SKM-1 (cell line): Measurements from ENCODE around the gene POLD1.

Source experiments
- DNase-seq: peaks from one replicate; lab custom pipeline; 2025; ENCODE audit not compliant: unreplicated experiment; lab: John Stamatoyannopoulos, UW

POLD1 gene

DNA sequence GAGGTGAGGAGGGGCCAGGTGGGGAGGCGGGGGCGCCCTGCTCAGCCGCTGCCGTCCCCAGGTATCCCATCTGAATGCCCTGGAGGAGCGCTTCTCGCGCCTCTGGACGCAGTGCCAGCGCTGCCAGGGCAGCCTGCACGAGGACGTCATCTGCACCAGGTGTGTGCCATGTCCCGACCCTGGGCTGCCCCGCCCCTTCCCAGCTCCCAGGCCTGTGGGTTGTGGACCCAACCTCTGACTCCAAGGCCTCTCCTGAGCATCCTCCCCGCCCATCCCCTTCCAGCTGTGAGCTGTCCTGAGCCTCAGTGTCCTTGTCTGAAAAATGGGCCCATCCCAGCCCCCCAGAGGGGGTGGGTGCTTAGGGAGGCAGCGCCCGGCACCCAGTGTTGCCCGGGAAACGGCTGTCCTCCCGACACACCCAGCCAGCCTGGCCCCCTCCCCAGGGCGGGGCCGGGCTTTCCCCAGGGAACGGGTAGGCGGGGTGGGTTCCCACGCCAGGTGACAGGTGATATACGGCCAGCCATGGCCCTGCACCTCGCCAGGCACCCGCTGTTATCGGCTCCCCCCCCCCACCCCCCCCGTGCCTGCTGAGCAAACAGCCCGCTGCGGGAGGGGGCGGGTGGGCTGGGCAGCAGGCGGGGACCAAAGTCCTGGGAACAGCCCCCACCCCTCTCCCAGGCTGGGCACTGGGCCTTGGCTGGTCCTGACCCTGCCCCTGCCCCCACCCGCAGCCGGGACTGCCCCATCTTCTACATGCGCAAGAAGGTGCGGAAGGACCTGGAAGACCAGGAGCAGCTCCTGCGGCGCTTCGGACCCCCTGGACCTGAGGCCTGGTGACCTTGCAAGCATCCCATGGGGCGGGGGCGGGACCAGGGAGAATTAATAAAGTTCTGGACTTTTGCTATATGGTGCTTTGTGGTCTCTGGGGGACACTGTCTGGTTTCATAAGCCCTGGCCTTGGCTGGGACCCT is 33.2 kb downstream of the POLD1 start:
- no peak for DNase-seq

DNA sequence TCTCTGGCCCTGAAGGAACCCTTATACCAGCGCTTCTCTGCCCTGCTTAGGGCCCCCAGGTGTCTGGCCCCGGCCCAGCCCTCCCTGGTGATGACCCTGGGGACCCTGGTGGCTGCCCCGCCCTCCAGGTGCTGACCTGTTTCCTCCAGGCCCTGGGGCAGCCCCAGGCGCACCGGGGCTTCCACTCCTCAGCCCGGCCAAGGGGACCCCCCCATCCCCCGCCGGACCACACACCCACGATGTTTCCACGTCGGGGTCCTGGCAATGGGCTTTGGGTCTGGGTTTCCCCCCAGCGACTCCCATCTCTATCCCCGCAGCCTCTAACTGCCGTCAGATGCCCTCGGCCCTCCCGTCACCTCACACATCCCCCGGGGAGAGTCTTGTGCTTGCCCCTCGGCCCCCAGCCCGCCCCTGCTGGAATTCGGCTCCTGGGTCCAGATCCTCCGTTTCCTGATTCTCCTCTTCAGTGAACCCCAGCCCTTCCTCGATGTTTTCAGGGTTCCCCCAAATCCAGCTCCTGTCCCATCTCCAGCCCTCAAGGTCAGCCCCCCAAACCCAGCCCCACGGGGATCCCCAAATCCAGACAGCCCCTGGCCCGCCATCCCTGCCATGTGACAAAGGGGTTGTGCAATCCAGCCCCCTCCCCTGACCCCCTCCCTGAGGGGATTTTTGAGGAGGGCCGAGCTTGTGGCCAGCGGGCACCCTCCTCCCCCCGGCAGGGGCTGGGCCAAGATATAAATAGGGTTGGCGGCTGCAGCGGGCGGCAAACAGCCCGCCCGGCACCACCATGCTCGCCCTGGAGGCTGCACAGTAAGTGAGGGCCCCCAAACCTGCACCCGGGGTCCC is 34.3 kb downstream of the POLD1 start, which contains the start of gene SPIB:
SPIB (plus strand) TSS at position 763 of the 846 bp plus-strand sequence; CDS start at position 788, 25 bp downstream.
- DNase-seq: no peak

- DNase-seq: no peak
Measured at GRCh38 chr19:50419022-50419579, 35.0 kb downstream of the POLD1 start.

DNA sequence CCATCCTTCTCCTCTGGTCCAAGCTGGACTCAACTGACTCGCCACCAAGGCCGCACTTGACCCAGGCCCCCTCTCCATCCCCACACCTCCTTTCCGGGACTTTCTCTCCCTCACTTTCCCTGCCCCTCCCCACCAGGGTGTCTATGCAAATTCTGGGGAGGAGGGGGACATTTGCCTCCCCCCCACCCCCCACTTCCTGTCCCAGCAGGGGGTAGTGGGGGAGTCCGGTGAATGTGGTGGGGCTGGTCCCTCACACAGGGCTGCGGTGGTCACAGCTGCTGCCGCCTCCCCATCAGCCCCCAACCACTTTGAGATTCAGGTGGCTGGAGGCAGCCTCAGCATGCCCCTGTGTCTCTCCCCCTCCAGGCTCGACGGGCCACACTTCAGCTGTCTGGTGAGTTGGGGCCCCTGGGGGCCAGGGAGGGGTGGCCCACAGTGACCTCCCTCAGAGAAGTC is 35.5 kb downstream of the POLD1 start:
- DNase-seq: no peak

GRCh38 chr19:50420127-50420526 is 36.0 kb downstream of the POLD1 start:
- no peak for DNase-seq

DNA sequence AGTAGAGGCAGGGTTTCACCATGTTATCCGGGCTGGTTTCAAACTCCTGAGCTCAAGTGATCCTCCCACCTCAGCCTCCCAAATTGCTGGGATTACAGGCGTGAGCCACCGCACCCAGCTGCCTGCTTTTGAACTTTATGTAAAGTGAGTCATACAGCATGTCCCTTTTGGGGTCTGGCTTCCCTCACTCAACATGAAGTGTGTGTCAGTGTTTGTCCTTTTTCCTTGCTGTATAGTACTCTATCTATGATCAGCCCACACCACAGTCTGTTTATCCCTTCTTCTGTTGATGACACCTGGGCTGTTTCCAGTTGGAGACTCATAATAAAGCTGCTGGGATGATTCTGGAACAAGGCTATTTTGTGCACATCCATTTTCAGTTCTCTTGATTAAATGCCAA is 36.7 kb downstream of the POLD1 start:
- DNase-seq: no peak

DNA sequence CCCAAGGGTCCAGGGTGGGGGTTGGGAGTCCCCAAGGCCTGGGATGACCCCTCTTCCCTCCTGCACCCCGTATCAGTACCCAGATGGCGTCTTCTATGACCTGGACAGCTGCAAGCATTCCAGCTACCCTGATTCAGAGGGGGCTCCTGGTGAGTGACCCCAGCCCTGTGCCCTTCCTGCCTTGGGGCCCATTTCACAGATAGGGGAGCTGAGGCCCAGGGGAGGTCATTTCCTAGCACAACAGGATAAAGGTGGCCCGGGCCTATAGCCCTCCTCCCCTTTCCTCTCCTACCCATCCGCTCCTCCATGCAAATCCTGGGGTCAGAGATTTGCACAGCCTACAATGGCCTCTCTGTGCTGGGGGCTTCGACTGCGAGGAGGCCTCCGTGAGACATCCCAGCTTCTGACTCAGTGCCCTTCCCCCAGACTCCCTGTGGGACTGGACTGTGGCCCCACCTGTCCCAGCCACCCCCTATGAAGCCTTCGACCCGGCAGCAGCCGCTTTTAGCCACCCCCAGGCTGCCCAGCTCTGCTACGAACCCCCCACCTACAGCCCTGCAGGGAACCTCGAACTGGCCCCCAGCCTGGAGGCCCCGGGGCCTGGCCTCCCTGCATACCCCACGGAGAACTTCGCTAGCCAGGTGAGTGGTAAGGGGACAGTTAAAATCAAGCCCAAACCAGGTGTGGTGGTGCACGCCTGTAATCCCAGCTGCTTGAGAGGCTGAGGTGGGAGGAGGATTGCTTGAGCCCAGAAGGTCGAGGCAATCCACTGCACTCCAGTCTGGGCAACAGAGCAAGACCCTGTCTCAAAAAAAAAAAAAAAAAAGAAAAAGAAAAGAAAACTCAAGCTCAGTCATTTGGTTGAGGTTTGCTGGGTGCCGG is 38.5 kb downstream of the POLD1 start:
- DNase-seq: no peak

DNA sequence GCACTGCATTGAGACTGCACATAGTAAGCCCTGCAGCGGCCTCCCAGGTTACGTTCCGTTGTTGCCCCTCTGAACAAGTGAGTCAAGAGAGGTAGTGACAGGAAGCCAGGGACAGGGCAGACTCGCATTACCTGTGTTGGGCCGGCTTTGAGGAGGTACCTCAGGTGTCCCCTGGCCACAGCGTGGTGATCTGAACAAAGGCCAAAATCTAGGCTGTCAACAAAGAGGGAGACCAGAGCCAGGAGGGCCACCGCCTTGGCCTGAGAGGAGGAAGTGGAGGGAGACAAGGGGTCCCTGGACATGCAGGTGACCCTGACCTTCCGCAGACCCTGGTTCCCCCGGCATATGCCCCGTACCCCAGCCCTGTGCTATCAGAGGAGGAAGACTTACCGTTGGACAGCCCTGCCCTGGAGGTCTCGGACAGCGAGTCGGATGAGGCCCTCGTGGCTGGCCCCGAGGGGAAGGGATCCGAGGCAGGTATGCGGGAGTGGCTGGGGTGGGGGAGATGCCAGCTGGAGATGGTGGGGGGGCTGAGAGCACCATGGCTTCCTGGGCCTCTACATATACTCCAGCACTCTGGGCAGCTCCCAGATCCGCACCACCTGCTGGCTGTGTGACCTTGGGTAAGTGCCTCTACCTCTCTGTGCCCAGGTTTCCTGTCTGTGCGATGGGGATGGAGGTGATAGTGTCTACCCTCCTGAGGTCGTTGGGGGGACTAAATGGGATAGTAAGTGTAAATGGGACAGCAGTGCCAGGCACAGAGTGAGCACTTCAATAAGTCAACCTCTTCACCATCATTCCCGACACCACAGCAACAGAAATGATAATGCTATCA is 39.3 kb downstream of the POLD1 start:
- DNase-seq: no peak

DNA sequence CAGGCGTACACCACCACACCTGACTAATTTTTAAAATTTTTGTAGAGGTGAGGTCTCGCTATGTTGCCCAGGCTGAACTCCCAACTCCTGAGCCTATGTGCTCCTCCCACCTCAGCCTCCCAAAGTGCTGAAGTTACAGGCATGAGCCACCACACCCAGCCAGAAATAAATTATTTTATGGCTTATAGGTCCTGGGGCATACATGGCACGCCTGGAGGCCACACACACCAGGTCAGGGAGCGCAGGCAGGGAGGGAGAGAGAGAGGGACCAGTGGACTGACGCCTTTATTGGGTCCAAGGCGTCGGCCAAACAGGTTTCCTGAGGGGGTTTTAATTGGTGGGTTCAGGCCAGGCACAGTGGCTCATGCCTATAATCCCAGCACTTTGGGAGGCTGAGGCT is 41.4 kb downstream of the POLD1 start:
- DNase-seq: no peak

DNA sequence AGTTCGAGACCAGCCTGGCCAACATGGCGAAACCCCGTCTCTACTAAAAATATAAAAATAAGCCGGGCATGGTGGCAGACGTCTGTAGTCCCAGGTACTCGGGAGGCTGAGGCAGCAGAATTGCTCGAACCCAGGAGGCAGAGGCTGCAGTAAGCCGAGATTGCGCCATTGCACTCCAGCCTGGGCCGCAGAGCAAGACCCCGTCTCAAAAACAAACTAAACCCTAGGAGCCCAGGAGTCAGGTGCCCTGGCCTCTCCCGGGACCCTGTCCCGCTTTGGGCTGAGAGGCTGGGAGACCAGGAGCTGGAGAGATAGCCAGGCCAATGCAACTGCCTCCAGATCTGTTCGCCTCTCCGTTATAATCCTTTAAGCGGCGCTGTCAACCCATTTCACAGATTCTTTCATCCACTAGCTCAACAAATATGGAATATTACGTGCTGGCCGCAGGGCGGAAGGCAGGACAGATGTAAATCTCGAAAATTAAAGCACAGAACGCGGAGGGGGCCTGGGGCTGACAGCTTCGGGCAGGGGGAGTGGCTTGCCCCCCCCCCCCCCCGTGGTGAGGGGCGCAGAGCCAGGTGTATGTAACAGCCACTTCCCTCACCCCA is 43.3 kb downstream of the POLD1 start:
- no peak for DNase-seq

DNA sequence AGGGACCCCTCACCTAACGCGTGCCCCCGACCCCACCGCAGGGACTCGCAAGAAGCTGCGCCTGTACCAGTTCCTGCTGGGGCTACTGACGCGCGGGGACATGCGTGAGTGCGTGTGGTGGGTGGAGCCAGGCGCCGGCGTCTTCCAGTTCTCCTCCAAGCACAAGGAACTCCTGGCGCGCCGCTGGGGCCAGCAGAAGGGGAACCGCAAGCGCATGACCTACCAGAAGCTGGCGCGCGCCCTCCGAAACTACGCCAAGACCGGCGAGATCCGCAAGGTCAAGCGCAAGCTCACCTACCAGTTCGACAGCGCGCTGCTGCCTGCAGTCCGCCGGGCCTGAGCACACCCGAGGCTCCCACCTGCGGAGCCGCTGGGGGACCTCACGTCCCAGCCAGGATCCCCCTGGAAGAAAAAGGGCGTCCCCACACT is 43.9 kb downstream of the POLD1 start:
- DNase-seq: no peak

DNA sequence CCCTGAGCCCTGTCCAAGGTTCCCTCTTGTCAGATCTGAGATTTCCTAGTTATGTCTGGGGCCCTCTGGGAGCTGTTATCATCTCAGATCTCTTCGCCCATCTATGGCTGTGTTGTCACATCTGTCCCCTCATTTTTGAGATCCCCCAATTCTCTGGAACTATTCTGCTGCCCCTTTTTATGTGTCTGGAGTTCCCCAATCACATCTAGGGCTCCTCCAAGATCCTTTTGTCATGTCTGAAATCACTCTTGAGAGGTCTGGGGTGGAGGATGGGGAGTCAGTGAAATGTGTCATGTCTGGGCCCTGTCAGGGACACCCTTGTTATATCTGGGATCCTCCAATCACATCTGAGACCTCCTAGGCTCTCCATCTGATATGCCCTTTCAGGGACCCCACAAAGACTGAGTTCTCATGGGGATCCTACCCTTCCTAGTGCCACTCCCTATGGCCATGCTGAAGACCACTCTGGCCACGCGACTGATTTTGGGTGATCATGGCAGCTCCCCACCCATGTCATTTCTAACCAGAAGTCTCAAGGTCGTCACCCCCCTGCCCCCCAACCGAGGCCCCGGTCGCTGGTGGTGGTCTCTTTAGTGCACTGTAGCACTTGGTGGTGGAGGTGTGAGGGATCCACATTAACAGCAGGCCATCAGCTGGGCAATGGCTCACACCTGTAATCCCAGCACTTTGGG is 44.8 kb downstream of the POLD1 start:
- DNase-seq: no peak

- no peak for DNase-seq
Measured at GRCh38 chr19:50430888-50431342, 46.8 kb downstream of the POLD1 start.

DNA sequence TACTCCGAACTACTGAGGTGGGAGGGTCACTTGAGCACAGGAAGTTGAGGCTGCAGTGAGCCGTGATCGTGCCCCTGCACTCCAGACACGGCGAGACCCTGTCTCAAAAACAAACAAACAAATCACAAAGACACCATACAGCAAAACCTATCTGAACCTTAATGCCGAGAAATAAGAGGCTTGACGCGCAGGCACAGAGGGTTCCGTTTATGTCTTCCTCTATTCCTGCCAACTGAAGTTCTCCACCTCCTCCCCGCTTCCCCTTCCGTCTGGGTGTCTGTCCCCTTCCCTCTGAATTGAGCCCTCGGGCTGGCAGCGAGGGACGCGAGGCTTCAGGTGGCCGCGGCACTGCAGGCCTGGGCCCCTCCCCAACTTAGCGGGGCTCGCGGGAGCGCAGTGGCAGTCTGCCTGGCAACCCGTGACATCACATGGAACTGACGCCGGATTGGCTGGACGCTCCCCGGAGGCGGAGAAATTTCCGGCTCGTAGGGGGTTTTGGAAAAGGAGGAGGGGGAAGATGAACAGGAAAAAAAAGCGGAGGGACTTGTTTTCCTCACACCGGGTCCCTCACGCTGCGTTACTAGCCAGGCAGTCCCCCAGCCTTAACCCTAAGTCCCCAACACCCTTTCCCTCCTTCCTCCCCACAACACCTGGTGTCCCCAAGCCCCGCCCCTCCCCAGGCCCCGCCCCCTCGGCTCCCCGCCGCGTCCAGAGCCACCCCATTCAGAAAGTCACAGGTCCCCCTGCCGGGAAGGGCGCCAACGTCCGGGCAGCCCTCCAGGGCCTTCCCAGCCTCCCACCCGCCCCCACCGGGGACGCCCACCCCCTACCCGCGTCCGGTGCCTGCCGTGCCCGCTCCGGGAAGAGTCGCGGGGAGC is 47.4 kb downstream of the POLD1 start:
- peak; percentile 12 for DNase-seq

DNA sequence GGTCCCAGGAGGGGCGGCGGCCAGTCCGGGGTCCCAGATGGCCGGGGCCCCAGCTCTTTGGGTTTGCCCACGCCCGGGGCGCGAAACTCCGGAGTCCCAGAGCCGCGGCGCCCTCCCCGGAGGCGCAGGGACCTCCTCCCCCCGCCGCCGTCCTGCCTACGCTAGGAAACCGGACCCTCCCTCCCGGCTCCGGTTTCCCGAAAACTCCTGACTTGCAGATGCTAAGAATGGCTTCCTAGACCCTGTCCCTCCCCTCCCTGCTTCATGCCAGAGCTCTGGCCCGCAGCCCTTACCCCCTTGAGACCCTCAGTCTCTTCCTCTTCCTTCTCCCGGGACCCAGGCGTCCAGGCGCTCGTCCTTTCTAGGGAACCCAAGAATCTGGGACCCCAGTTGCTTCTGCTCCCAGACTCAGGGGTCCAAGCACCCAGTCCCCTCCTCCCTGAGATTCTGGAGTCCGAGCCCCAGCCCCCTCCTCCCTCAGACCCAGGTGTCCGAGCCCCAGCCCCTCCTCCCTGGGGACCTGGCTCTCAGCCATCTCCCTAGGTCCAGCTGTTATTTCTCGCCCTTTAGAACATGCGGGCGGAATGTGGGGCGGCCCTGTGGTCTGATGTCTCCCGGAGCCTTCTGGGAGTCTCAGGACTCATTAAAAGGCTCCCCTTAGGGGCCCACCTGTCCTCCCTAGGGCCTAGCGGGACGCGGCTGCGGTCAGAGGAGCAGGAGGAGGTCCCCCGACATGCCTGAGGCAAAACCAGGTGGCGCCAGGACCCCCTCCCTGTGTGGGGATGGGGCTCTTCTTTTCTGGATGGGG is 48.3 kb downstream of the POLD1 start, which contains the start of gene MYBPC2:
MYBPC2 (plus strand) TSS at position 672 of the 808 bp plus-strand sequence; CDS start at position 734, 62 bp downstream.
- no peak for DNase-seq
